ENCODE data around the gene TNFRSF13B.
"Not testable (repeated sequence)": the region's sequence is repeated elsewhere in the genome, so short reads cannot be mapped to it uniquely, and the experiment has no call there.

Gene TNFRSF13B

GRCh38 chr17:16923904-16924695 is 47.8 kb downstream of the TNFRSF13B start:
- Histone ChIP-seq H3K4me1 (ENCODE audit: low read length) (no peaks in the 10 kb centered on the region), H3K27ac (ENCODE audit: low read length) (no peak overlapping the region), H2AFZ (ENCODE audit: low read depth, low read length) (no peak overlapping the region), H3K9me3 (ENCODE audit: insufficient read depth, low read length) (no peaks in the 10 kb centered on the region), H3K79me2 (ENCODE audit: low read length) (no peaks in the 10 kb centered on the region), H3K36me3 (replicated peaks; ENCODE audit: low read depth, low read length) (peaks cover 6% of the 10 kb centered on the region), H3K4me3 (ENCODE audit: low read length) (no peak overlapping the region), H4K20me1 (ENCODE audit: insufficient read depth, low read length) (no peaks in the 10 kb centered on the region), H3K9ac (ENCODE audit: low read length) (no peak overlapping the region), H3K27me3 (ENCODE audit: low read depth, low read length) (no peaks in the 10 kb centered on the region), H3K4me2 (ENCODE audit: low read length) (no peak overlapping the region)
- TF ChIP-seq CTCF (IDR thresholded peaks at IDR 0.05; ENCODE audit: low read depth, low read length) = no peak
- no peak for TF ChIP-seq EZH2phosphoT487 (IDR thresholded peaks at IDR 0.05; ENCODE audit: low read depth)

GRCh38 chr17:16923097-16923903 is 48.6 kb downstream of the TNFRSF13B start:
- Histone ChIP-seq H4K20me1 (ENCODE audit: insufficient read depth, low read length) (no peaks in the 10 kb centered on the region), H2AFZ (ENCODE audit: low read depth, low read length) (no peak overlapping the region), H3K79me2 (ENCODE audit: low read length) (no peaks in the 10 kb centered on the region), H3K4me1 (ENCODE audit: low read length) (no peaks in the 10 kb centered on the region), H3K4me2 (ENCODE audit: low read length) (no peak overlapping the region), H3K9me3 (ENCODE audit: insufficient read depth, low read length) (no peaks in the 10 kb centered on the region), H3K9ac (ENCODE audit: low read length) (no peak overlapping the region), H3K27me3 (ENCODE audit: low read depth, low read length) (no peaks in the 10 kb centered on the region), H3K36me3 (replicated peaks; ENCODE audit: low read depth, low read length) (peaks cover 2% of the 10 kb centered on the region), H3K27ac (ENCODE audit: low read length) (no peak overlapping the region), H3K4me3 (ENCODE audit: low read length) (no peak overlapping the region)
- TF ChIP-seq CTCF (IDR thresholded peaks at IDR 0.05; ENCODE audit: low read depth, low read length) = no peak

- Histone ChIP-seq H3K79me2 (ENCODE audit: low read length) (no peaks in the 10 kb centered on the region), H3K9ac (ENCODE audit: low read length) (no peak overlapping the region), H3K27ac (ENCODE audit: low read length) (no peak overlapping the region), H3K4me1 (ENCODE audit: low read length) (no peaks in the 10 kb centered on the region), H3K36me3 (replicated peaks; ENCODE audit: low read depth, low read length) (no peaks in the 10 kb centered on the region), H3K4me3 (ENCODE audit: low read length) (no peak overlapping the region), H3K27me3 (ENCODE audit: low read depth, low read length) (no peaks in the 10 kb centered on the region), H2AFZ (ENCODE audit: low read depth, low read length) (no peak overlapping the region), H3K4me2 (ENCODE audit: low read length) (no peak overlapping the region), H3K9me3 (ENCODE audit: insufficient read depth, low read length) (no peaks in the 10 kb centered on the region), H4K20me1 (ENCODE audit: insufficient read depth, low read length) (no peaks in the 10 kb centered on the region)
- no peak for TF ChIP-seq EZH2phosphoT487 (IDR thresholded peaks at IDR 0.05; ENCODE audit: low read depth)
- peak; percentile 20 for TF ChIP-seq CTCF (IDR thresholded peaks at IDR 0.05; ENCODE audit: low read depth, low read length)
Observed at GRCh38 chr17:16922386-16923096, 49.4 kb downstream of the TNFRSF13B start.

- H3K4me1 ChIP-seq (ENCODE audit: low read length); H2AFZ ChIP-seq (ENCODE audit: low read depth, low read length); H3K27me3 ChIP-seq (ENCODE audit: low read depth, low read length); H3K27ac ChIP-seq (ENCODE audit: low read length); H3K79me2 ChIP-seq (ENCODE audit: low read length); H3K9ac ChIP-seq (ENCODE audit: low read length); H3K4me2 ChIP-seq (ENCODE audit: low read length); H3K9me3 ChIP-seq (ENCODE audit: insufficient read depth, low read length); H3K4me3 ChIP-seq (ENCODE audit: low read length); H3K36me3 ChIP-seq (replicated peaks; ENCODE audit: low read depth, low read length); H4K20me1 ChIP-seq (ENCODE audit: insufficient read depth, low read length): not testable (repeated sequence)
Observed at GRCh38 chr17:16921451-16921850, 50.5 kb downstream of the TNFRSF13B start.

Data from OCI-LY3 (cell line).